HG03575 (cell line): ENCODE results near the gene ATXN2L.
"Not testable (repeated sequence)": the region's sequence is repeated elsewhere in the genome, so short reads cannot be mapped to it uniquely, and the experiment has no call there.

Experiments used
- ATAC-seq: cut with Tn5 transposase; IDR thresholded peaks from one replicate; pipeline ENCODE4 v1.9.1; 2021; ENCODE audit not compliant: unreplicated experiment, insufficient number of reproducible peaks, low FRiP score; ENCODE audit errors: extremely low read depth

Gene ATXN2L

DNA sequence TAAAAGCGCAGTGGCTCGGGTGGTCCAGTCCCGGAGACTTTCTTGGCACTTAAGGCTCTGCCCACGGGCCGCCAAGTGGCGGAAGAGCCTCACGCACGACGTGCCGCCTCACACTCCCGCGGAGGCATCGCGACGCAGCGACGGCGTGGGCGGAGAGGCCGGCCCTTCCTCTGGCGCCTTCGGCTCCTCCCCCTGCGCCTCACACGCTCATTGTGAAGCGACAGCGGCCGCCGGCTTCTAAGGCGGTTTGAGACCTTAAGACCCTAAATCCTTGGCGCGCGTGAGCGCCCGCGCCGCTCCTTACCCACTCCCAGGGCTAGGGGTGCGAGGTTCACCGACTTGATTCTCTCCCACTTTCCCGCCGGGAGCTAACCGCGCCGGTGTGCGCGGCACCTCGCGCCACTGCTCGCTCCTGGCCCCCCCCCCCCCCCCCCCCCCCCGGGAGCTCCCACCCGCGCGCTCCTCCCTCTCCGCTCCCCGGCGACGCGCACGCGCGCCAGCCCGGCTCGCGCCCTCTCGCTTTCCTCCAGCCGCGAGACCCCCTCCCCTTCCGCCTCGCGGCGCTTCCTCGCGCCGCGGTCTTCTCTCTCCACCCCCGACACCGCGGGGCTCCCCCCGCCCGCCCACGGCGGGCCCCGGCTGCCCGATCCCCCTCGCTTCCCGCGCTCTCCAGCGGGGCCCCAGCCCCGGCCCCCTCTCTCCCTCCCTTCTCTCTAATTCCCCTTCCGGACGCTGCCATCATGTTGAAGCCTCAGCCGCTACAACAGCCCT, at the start of gene ATXN2L:
ATXN2L (plus strand) TSS at position 480 of the 771 bp plus-strand sequence; CDS start at position 741, 261 bp downstream.
- no peak for ATAC-seq

GRCh38 chr16:28781697-28782096, 41.1 kb upstream of the ATXN2L start:
- not testable (repeated sequence) for ATAC-seq

DNA sequence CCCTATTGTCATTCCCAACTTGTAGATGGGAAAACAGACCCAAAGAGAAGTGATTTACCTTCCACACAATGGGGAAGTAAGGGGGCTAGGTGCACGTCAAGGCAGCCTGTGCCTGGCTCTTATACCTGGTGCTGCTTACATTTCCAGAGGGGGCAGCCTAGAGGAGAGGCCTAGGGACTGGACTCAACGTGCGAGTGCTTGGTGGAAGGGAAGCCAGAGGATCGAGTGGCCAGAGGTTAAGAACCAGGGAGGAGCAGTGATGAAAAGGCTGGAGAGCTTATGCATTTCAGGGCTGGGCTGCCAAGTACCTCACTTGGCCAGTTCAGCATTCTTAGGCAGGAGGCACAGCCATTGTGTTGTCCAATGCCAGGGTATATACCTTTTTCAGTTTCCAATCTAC, 40.4 kb upstream of the ATXN2L start:
- not testable (repeated sequence) for ATAC-seq

- not testable (repeated sequence) for ATAC-seq
Measured at GRCh38 chr16:28802235-28803019, 20.4 kb upstream of the ATXN2L start.

GRCh38 chr16:28807445-28808120, 15.2 kb upstream of the ATXN2L start:
- ATAC-seq, result not testable (repeated sequence)

- ATAC-seq, result no peak
Measured at GRCh38 chr16:28820016-28820415, 2.8 kb upstream of the ATXN2L start.

- ATAC-seq, result not testable (repeated sequence)
Measured at GRCh38 chr16:28820546-28820945, 2.3 kb upstream of the ATXN2L start.

- ATAC-seq, result no peak
Measured at GRCh38 chr16:28821874-28822519, 802 bp upstream of the ATXN2L start.

DNA sequence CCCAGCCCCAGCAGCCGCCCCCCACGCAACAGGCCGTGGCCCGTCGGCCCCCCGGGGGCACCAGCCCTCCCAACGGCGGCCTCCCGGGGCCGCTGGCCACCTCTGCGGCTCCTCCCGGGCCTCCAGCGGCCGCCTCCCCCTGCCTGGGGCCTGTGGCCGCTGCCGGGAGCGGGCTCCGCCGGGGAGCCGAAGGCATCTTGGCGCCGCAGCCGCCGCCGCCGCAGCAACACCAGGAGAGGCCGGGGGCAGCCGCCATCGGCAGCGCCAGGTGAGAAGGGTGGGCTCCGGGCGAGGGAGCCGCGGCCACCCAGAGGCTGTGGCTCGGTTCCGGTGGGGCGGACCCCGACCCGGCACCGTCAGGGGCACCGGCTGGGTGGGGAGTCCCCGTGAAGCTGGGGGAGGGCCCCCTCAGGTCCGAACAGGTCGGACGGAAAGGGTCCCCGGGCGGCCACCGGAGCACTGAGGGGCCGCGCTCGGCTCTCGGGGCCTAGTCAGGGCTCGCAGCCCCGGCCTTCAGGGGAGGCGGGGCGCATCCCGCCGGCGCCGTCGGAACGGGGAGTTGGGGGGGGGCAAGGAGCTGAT, 583 bp downstream of the ATXN2L start:
- ATAC-seq, result no peak

- peak; percentile 29 for ATAC-seq
Measured at GRCh38 chr16:28823873-28824716, 1.3 kb downstream of the ATXN2L start.

- ATAC-seq, result no peak
Measured at GRCh38 chr16:28824717-28824973, 1.8 kb downstream of the ATXN2L start.

- no peak for ATAC-seq
Measured at GRCh38 chr16:28826141-28826540, 3.3 kb downstream of the ATXN2L start.

DNA sequence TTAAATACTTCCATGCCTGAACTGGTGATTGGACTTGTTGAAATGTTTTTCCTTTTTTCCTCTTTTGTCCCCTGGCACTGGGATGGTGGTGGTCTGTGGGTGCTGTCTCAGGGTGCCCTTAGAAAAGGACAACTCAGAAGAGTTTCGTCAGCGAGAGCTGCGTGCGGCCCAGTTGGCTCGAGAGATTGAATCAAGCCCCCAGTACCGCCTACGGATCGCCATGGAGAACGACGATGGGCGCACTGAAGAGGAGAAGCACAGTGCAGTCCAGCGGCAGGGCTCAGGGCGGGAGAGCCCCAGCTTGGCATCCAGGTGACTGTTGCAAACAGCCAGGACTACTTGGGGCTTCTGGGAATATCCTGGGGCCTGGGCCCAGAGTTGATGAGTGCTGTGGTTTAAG, 6.9 kb downstream of the ATXN2L start:
- no peak for ATAC-seq

GRCh38 chr16:28830531-28830930, 7.7 kb downstream of the ATXN2L start:
- no peak for ATAC-seq

DNA sequence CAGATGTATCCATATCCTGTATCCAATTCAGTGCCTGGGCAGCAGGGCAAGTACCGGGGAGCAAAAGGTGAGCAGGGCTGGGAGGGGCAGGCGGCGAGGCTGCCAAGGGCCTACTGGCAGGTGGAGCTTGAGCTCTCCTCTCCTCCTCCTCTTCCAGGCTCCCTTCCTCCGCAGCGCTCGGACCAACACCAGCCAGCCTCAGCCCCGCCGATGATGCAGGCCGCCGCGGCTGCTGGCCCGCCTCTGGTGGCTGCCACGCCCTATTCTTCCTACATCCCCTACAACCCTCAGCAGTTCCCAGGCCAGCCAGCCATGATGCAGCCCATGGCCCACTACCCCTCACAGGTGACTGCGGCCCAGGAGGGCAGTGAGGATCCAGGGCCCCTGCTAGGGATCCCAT, 11.6 kb downstream of the ATXN2L start:
- ATAC-seq, result no peak

- ATAC-seq, result no peak
Measured at GRCh38 chr16:28834873-28835863, 12.4 kb downstream of the ATXN2L start.
